ENCODE data around the gene CLIP1. TPM values are rescaled to one million over a fixed set of nuclear protein-coding genes. Genes with fewer than 3 reads are reported as not detected.

The CLIP1 gene
- polyA plus RNA-seq, 1 donor (not counting 4 experiments of a cell fraction or from before 2014, with no cell fraction given) = 54.0 TPM

GRCh38 chr12:122459211-122459610 is 36.7 kb upstream of the CLIP1 start:
- H3K36me3 ChIP-seq (ENCODE audit: control insufficient read depth in 2 of 2, extremely low read depth in 1 of 2, insufficient read depth in 2 of 2, low read length in 2 of 2) = no peaks in the 10 kb centered on the region
- dilution Hi-C loops (cut with MboI; ENCODE audit: extremely low pct_ligation_motif_present, low sequenced_read_pairs) = no loop called here

DNA sequence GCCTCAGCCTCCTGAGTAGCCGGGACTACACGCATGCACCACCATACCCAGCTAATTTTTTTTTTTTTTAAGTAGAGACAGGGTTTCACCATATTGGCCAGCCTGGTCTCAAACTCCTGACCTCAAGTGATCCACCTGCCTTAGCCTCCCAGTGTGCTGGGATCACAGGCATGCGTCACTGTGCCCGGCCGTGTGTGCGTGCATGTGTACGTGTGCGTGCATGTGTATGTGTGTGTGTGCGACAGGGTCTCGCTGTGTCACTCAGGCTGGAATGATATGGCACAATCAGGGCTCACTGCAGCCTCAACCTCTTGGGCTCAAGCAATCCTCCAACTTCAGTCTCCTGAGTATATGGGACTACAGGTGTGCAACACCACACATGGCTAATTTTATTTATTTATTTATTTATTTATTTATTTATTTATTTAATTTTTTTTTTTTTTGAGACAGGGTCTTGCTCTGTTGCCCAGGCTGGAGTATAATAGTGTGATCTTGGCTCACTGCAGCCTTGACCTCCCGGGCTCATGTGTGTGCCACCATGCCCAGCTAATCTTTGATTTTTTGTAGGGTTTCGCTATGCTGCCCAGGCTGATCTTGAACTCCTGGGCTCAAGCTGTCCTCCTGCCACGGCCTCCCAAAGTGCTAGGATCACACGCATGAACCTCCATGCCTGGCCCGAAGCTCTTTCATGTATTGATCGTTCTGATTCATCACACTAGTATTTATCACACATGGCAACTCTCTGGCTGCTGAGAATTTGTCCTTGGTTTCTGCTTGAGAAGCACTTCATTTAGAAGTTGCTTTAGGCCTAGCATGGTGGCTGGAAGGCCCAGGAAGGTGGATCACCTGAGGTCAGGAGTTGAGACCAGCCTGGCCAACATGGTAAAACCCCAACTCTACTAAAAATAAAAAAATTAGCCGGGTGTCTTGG is 35.9 kb upstream of the CLIP1 start:
- Histone ChIP-seq H3K9ac (ENCODE audit: control insufficient read depth, extremely low read depth, insufficient read depth, low read length) (no peak overlapping the region), H3K27me3 (ENCODE audit: control insufficient read depth, extremely low read depth, insufficient read depth, low read length) (no peaks in the 10 kb centered on the region), H3K36me3 (ENCODE audit: control insufficient read depth in 2 of 2, extremely low read depth in 1 of 2, insufficient read depth in 2 of 2, low read length in 2 of 2) (no peaks in the 10 kb centered on the region), H3K4me2 (ENCODE audit: control insufficient read depth, extremely low read depth, insufficient read depth, low read depth, low read length) (no peak overlapping the region), H4K20me1 (ENCODE audit: control insufficient read depth, extremely low read depth, insufficient read depth, low read length) (no peaks in the 10 kb centered on the region), H3K9me1 (ENCODE audit: control insufficient read depth, extremely low read depth, insufficient read depth, low read length) (no peaks in the 10 kb centered on the region), H3K9me3 (ENCODE audit: control insufficient read depth, low read depth, low read length) (no peaks in the 10 kb centered on the region), H3K4me1 (ENCODE audit: control insufficient read depth, extremely low read depth, insufficient read depth, low read length) (no peaks in the 10 kb centered on the region), H3K27ac (ENCODE audit: control insufficient read depth, insufficient read depth, low read length) (no peak overlapping the region), H2AFZ (ENCODE audit: control insufficient read depth, low read length) (no peak overlapping the region), H3K4me3 (ENCODE audit: control insufficient read depth in 2 of 3, extremely low read depth in 1 of 3, insufficient read depth in 2 of 3, low read depth in 1 of 3, low read length in 3 of 3) (no peak overlapping the region), H3K79me2 (ENCODE audit: control insufficient read depth, insufficient read depth, low read length) (no peaks in the 10 kb centered on the region)
- FAIRE-seq (no peak), DNase-seq (ENCODE audit: low read depth, low spot score) (no peak)
- TF ChIP-seq CTCF (optimal IDR thresholded peaks at IDR 0.05 in 1 of 3, IDR thresholded peaks at IDR 0.05 in 1 of 3, conservative IDR thresholded peaks at IDR 0.05 in 1 of 3; ENCODE audit: extremely low read depth in 1 of 3, insufficient read depth in 2 of 3, low read length in 3 of 3) (no peak), EZH2 (IDR thresholded peaks at IDR 0.05; ENCODE audit: low read length) (no peak)
- dilution Hi-C loops (cut with MboI; ENCODE audit: extremely low pct_ligation_motif_present, low sequenced_read_pairs) = no loop called here

More at GRCh38 chr12:122459211-122459610, 36.7 kb upstream of the CLIP1 start:
- TF ChIP-seq EZH2 (IDR thresholded peaks at IDR 0.05; ENCODE audit: low read length) = no peak
- no peak for TF ChIP-seq CTCF (optimal IDR thresholded peaks at IDR 0.05 in 1 of 3, IDR thresholded peaks at IDR 0.05 in 1 of 3, conservative IDR thresholded peaks at IDR 0.05 in 1 of 3; ENCODE audit: extremely low read depth in 1 of 3, insufficient read depth in 2 of 3, low read length in 3 of 3)
- H3K9me1 ChIP-seq (ENCODE audit: control insufficient read depth, extremely low read depth, insufficient read depth, low read length) = no peaks in the 10 kb centered on the region
- H2AFZ ChIP-seq (ENCODE audit: control insufficient read depth, low read length) = no peak overlapping the region
- no peaks in the 10 kb centered on the region for H4K20me1 ChIP-seq (ENCODE audit: control insufficient read depth, extremely low read depth, insufficient read depth, low read length)
- H3K4me3 ChIP-seq (ENCODE audit: control insufficient read depth in 2 of 3, extremely low read depth in 1 of 3, insufficient read depth in 2 of 3, low read depth in 1 of 3, low read length in 3 of 3) = no peak overlapping the region
- no peaks in the 10 kb centered on the region for H3K27me3 ChIP-seq (ENCODE audit: control insufficient read depth, extremely low read depth, insufficient read depth, low read length)
- DNase-seq (ENCODE audit: low read depth, low spot score) = no peak
- no peak overlapping the region for H3K9ac ChIP-seq (ENCODE audit: control insufficient read depth, extremely low read depth, insufficient read depth, low read length)
- peaks cover 6% of the 10 kb centered on the region for H3K4me1 ChIP-seq (ENCODE audit: control insufficient read depth, extremely low read depth, insufficient read depth, low read length)
- no peak overlapping the region for H3K4me2 ChIP-seq (ENCODE audit: control insufficient read depth, extremely low read depth, insufficient read depth, low read depth, low read length)
- H3K27ac ChIP-seq (ENCODE audit: control insufficient read depth, insufficient read depth, low read length) = no peak overlapping the region
- no peak for FAIRE-seq
- no peaks in the 10 kb centered on the region for H3K9me3 ChIP-seq (ENCODE audit: control insufficient read depth, low read depth, low read length)
- H3K79me2 ChIP-seq (ENCODE audit: control insufficient read depth, insufficient read depth, low read length) = no peaks in the 10 kb centered on the region
